ENCODE results near the gene HECTD4.
"Not testable (repeated sequence)": the region's sequence is repeated elsewhere in the genome, so short reads cannot be mapped to it uniquely, and the experiment has no call there.

Gene HECTD4

GRCh38 chr12:112418273-112418607 is 36.0 kb upstream of the HECTD4 start:
- H3K4me3 ChIP-seq (ENCODE audit: control insufficient read depth, low read depth, low read length), result peak overlapping the region; percentile 95
- TF ChIP-seq CTCF (conservative IDR thresholded peaks at IDR 0.05; ENCODE audit: control insufficient read depth, insufficient read depth, low read depth, low read length), result no peak

GRCh38 chr12:112415457-112415856 is 33.2 kb upstream of the HECTD4 start:
- DNase-seq (ENCODE audit: low read depth); H3K4me3 ChIP-seq (ENCODE audit: control insufficient read depth, low read depth, low read length): not testable (repeated sequence)

More at GRCh38 chr12:112418273-112418607, 36.0 kb upstream of the HECTD4 start:
- DNase-seq (ENCODE audit: low read depth), result no peak

- TF ChIP-seq CTCF (conservative IDR thresholded peaks at IDR 0.05; ENCODE audit: control insufficient read depth, insufficient read depth, low read depth, low read length), result no peak
- no peak overlapping the region for H3K4me3 ChIP-seq (ENCODE audit: control insufficient read depth, low read depth, low read length)
- DNase-seq (ENCODE audit: low read depth), result no peak
Measured at GRCh38 chr12:112413855-112414625, 31.8 kb upstream of the HECTD4 start.

GRCh38 chr12:112409906-112410244 is 27.6 kb upstream of the HECTD4 start:
- no peak for TF ChIP-seq CTCF (conservative IDR thresholded peaks at IDR 0.05; ENCODE audit: control insufficient read depth, insufficient read depth, low read depth, low read length)
- no peak overlapping the region for H3K4me3 ChIP-seq (ENCODE audit: control insufficient read depth, low read depth, low read length)
- no peak for DNase-seq (ENCODE audit: low read depth)

GRCh38 chr12:112409064-112409905 is 27.1 kb upstream of the HECTD4 start, which contains the start of gene RPL6:
Gene RPL6, minus strand, starts transcription at chr12:112409605. Its CDS starts 949 bp downstream, at chr12:112408656.
- peak within 1 kb of the TSS; percentile 93 for H3K4me3 ChIP-seq (ENCODE audit: control insufficient read depth, low read depth, low read length)
- no peak for TF ChIP-seq CTCF (conservative IDR thresholded peaks at IDR 0.05; ENCODE audit: control insufficient read depth, insufficient read depth, low read depth, low read length)
- peak; percentile 95 for DNase-seq (ENCODE audit: low read depth)

- DNase-seq (ENCODE audit: low read depth), result no peak
- peak overlapping the region; percentile 93 for H3K4me3 ChIP-seq (ENCODE audit: control insufficient read depth, low read depth, low read length)
- no peak for TF ChIP-seq CTCF (conservative IDR thresholded peaks at IDR 0.05; ENCODE audit: control insufficient read depth, insufficient read depth, low read depth, low read length)
Measured at GRCh38 chr12:112408621-112409020, 26.4 kb upstream of the HECTD4 start.

- not testable (repeated sequence) for DNase-seq (ENCODE audit: low read depth)
- peak overlapping the region; percentile 93 for H3K4me3 ChIP-seq (ENCODE audit: control insufficient read depth, low read depth, low read length)
Measured at GRCh38 chr12:112407683-112408082, 25.5 kb upstream of the HECTD4 start.

Measured in fibroblast of mammary gland (primary cell).